Keratinocyte (primary cell): ENCODE results near the gene GPHA2. TPM values are rescaled to one million over a fixed set of nuclear protein-coding genes. Genes with fewer than 3 reads are reported as not detected.

Experiments used
- DNase-seq: peaks from one replicate; pipeline ENCODE4 v3.0.0-alpha.2; 2011; ENCODE audit warnings: low read depth, missing footprints, low spot score
- FAIRE-seq: peaks from 2 replicates; lab custom pipeline; 2011; peaks lifted over from hg19 to GRCh38; lab: Jason Lieb, UNC
- H2AFZ ChIP-seq: 2 replicates; pipeline ENCODE4 v1.6.0; 2012; ENCODE audit warnings: low read length, control low read depth, inconsistent platforms; ENCODE audit not compliant: control insufficient read depth
- H3K27ac ChIP-seq: 2 replicates; pipeline ENCODE4 v1.5.1; 2011; ENCODE audit warnings: low read length; ENCODE audit not compliant: control insufficient read depth, insufficient read depth
- H3K27me3 ChIP-seq: 3 replicates; pipeline ENCODE4 v1.6.0; 2011; ENCODE audit warnings: low read length; ENCODE audit not compliant: control insufficient read depth, insufficient read depth; ENCODE audit errors: extremely low read depth
- H3K36me3 ChIP-seq, 2 experiments: 2 replicates in 1 of 2; 3 replicates in 1 of 2; pipeline ENCODE4 v1.5.1; 2011; ENCODE audit warnings: low read length in 2 of 2, mild to moderate bottlenecking in 1 of 2; ENCODE audit not compliant: control insufficient read depth in 2 of 2, insufficient read depth in 2 of 2; ENCODE audit errors: extremely low read depth in 1 of 2
- H3K4me1 ChIP-seq: 3 replicates; pipeline ENCODE4 v1.5.1; 2011; ENCODE audit warnings: low read length; ENCODE audit not compliant: control insufficient read depth, insufficient read depth; ENCODE audit errors: extremely low read depth
- H3K4me2 ChIP-seq: 3 replicates; pipeline ENCODE4 v1.6.0; 2011; ENCODE audit warnings: low read depth, low read length; ENCODE audit not compliant: control insufficient read depth, insufficient read depth; ENCODE audit errors: extremely low read depth
- H3K4me3 ChIP-seq, 3 experiments: fragments of 200-600 bp in 1 of 3; sonication (generic) in 1 of 3; 2 replicates in 2 of 3; 3 replicates in 1 of 3; pipeline ENCODE4 v1.5.1; 2011 to 2016; ENCODE audit warnings: low read length in 3 of 3, mild to moderate bottlenecking in 3 of 3, control low read depth in 2 of 3, inconsistent platforms in 1 of 3, low read depth in 1 of 3, mixed read lengths in 1 of 3, mixed run types in 1 of 3, moderate library complexity in 1 of 3; ENCODE audit not compliant: control insufficient read depth in 2 of 3, insufficient read depth in 2 of 3; ENCODE audit errors: extremely low read depth in 1 of 3
- H3K79me2 ChIP-seq: 2 replicates; pipeline ENCODE4 v1.6.0; 2012; ENCODE audit warnings: low read length; ENCODE audit not compliant: control insufficient read depth, insufficient read depth
- H3K9ac ChIP-seq: 3 replicates; pipeline ENCODE4 v1.6.0; 2011; ENCODE audit warnings: low read length; ENCODE audit not compliant: control insufficient read depth, insufficient read depth; ENCODE audit errors: extremely low read depth
- H3K9me1 ChIP-seq: 3 replicates; pipeline ENCODE4 v1.6.0; 2011; ENCODE audit warnings: low read length; ENCODE audit not compliant: control insufficient read depth, insufficient read depth; ENCODE audit errors: extremely low read depth
- H3K9me3 ChIP-seq: 2 replicates; pipeline ENCODE4 v1.5.1; 2012; ENCODE audit warnings: low read depth, low read length; ENCODE audit not compliant: control insufficient read depth
- H4K20me1 ChIP-seq: 3 replicates; pipeline ENCODE4 v1.6.0; 2011; ENCODE audit warnings: low read length; ENCODE audit not compliant: control insufficient read depth, insufficient read depth; ENCODE audit errors: extremely low read depth
- CTCF ChIP-seq, 3 experiments: IDR thresholded peaks in 1 of 3; conservative IDR thresholded peaks in 1 of 3; optimal IDR thresholded peaks in 1 of 3; 2 replicates in 2 of 3; 3 replicates in 1 of 3; pipeline versions ENCODE3 to v1.5.1; 2011; ENCODE audit warnings: low read length in 3 of 3, mild to moderate bottlenecking in 3 of 3, moderate library complexity in 2 of 3, control low read depth in 1 of 3, inconsistent platforms in 1 of 3; ENCODE audit not compliant: insufficient read depth in 2 of 3; ENCODE audit errors: extremely low read depth in 1 of 3
- EZH2 ChIP-seq: IDR thresholded peaks from one replicate; pipeline ENCODE4 v1.6.1; 2012; ENCODE audit warnings: inconsistent platforms, mild to moderate bottlenecking, low read length, moderate library complexity
- dilution Hi-C: fragments of 300-500 bp; cut with MboI; formaldehyde crosslinking; loops from one replicate; pipeline ENCODE4 v1.7.0; 2020; ENCODE audit warnings: low sequenced_read_pairs; ENCODE audit not compliant: extremely low pct_ligation_motif_present
- polyA plus RNA-seq, 5 experiments: library from polyadenylated mRNA; depleted of rRNA in 3 of 5; stranded (reverse) in 3 of 5; stranded (forward) in 1 of 5; unstranded in 1 of 5; fragments of >200 nt; gene quantifications; 1 replicate in 1 of 5; 2 replicates in 3 of 5; 3 replicates in 1 of 5; pipeline versions ENCODE4 v1.2.1 to v1.2.3, GENCODE V29; 2011 to 2012; ENCODE audit warnings: missing spikeins in 2 of 5, low read depth in 1 of 5, low replicate concordance in 1 of 5

The GPHA2 gene
- polyA plus RNA-seq, 1 donor (not counting 4 experiments of a cell fraction or from before 2014, with no cell fraction given), result 0.08 TPM

- Histone ChIP-seq H3K4me1 (peaks cover 10% of the 10 kb centered on the region), H3K4me2 (no peak overlapping the region), H3K9me1 (no peaks in the 10 kb centered on the region), H3K9ac (no peak overlapping the region), H3K36me3 (peaks cover 11 to 31% of the 10 kb centered on the region in 2 experiments), H2AFZ (no peak overlapping the region), H3K27me3 (no peaks in the 10 kb centered on the region), H3K79me2 (no peaks in the 10 kb centered on the region), H3K9me3 (no peaks in the 10 kb centered on the region), H3K27ac (no peak overlapping the region), H4K20me1 (no peaks in the 10 kb centered on the region), H3K4me3 (no peak overlapping the region)
- FAIRE-seq, result no peak
- TF ChIP-seq CTCF (optimal IDR thresholded peaks at IDR 0.05 in 1 of 3, IDR thresholded peaks at IDR 0.05 in 1 of 3, conservative IDR thresholded peaks at IDR 0.05 in 1 of 3; ENCODE audit: extremely low read depth in 1 of 3, insufficient read depth in 2 of 3, low read length in 3 of 3), result no peak
- TF ChIP-seq EZH2, result no peak
- dilution Hi-C loops, result no loop called here
- DNase-seq, result no peak
These were observed 37.6 kb downstream of the GPHA2 start for GRCh38 chr11:64898076-64898445.

- Histone ChIP-seq H3K9ac (no peak overlapping the region), H3K4me2 (no peak overlapping the region)
These were observed 38.2 kb downstream of the GPHA2 start for GRCh38 chr11:64897381-64898075.

More at GRCh38 chr11:64897381-64898075, 38.2 kb downstream of the GPHA2 start:
- peaks cover 10% of the 10 kb centered on the region for H3K4me1 ChIP-seq
- dilution Hi-C loops, result no loop called here
- H2AFZ ChIP-seq, result no peak overlapping the region
- TF ChIP-seq EZH2 (no peak), CTCF (optimal IDR thresholded peaks at IDR 0.05 in 1 of 3, IDR thresholded peaks at IDR 0.05 in 1 of 3, conservative IDR thresholded peaks at IDR 0.05 in 1 of 3; ENCODE audit: extremely low read depth in 1 of 3, insufficient read depth in 2 of 3, low read length in 3 of 3) (no peak)
- peaks cover 11 to 31% of the 10 kb centered on the region in 2 experiments for H3K36me3 ChIP-seq
- H3K27me3 ChIP-seq, result no peaks in the 10 kb centered on the region
- no peak overlapping the region for H3K4me3 ChIP-seq
- no peak for FAIRE-seq
- no peak for DNase-seq
- no peaks in the 10 kb centered on the region for H4K20me1 ChIP-seq
- H3K9me3 ChIP-seq, result no peaks in the 10 kb centered on the region
- H3K27ac ChIP-seq, result no peak overlapping the region
- no peaks in the 10 kb centered on the region for H3K79me2 ChIP-seq
- H3K9me1 ChIP-seq, result no peaks in the 10 kb centered on the region
